Endothelial cell of umbilical vein (primary cell): ENCODE measurements around the gene RER1. TPM values are rescaled to one million over a fixed set of nuclear protein-coding genes. Genes with fewer than 3 reads are reported as not detected.

Source experiments
- BruUV-seq: library from RNA; stranded (reverse); fragments of 400-500 nt; replicated peaks from 2 replicates; lab custom pipeline; 2021; lab: Mats Ljungman, UMichigan
- CTCF ChIA-PET: fragments of 300-600, 350-600 bp; sonication (Branson Sonifier 250); formaldehyde crosslinking; loops from one replicate; lab custom pipeline; 2021; ENCODE audit warnings: antibody characterized with exemption, inconsistent platforms; lab: Charles Lee
- POLR2A ChIA-PET: fragments of 300-600, 350-600 bp; sonication (Branson Sonifier 250); formaldehyde crosslinking; loops from one replicate; lab custom pipeline; 2021; ENCODE audit warnings: antibody characterized with exemption, inconsistent platforms; lab: Charles Lee
- DNase-seq: peaks from one replicate; pipeline ENCODE4 v3.0.0-alpha.2; 2011; ENCODE audit warnings: low read depth, low spot score
- FAIRE-seq: peaks from 2 replicates; lab custom pipeline; 2011; peaks lifted over from hg19 to GRCh38; lab: Jason Lieb, UNC
- H2AFZ ChIP-seq: 2 replicates; pipeline ENCODE4 v1.6.0; 2012; ENCODE audit warnings: low read depth, low read length, control low read depth, inconsistent platforms
- H3K27ac ChIP-seq: 2 replicates; pipeline ENCODE4 v1.5.1; 2011; ENCODE audit warnings: low read depth, mild to moderate bottlenecking, control low read depth, low read length, moderate library complexity; ENCODE audit not compliant: insufficient read depth
- H3K27me3 ChIP-seq, 2 experiments: 2 replicates each; pipeline versions ENCODE4 v1.6.0 to v1.6.1; 2011; ENCODE audit warnings: low read length in 2 of 2, mixed read lengths in 1 of 2; ENCODE audit not compliant: control insufficient read depth in 2 of 2, insufficient read depth in 2 of 2
- H3K36me3 ChIP-seq, 2 experiments: 2 replicates in 1 of 2; 3 replicates in 1 of 2; pipeline ENCODE4 v1.5.1; 2011; ENCODE audit warnings: low read length in 2 of 2, mild to moderate bottlenecking in 1 of 2, moderate library complexity in 1 of 2; ENCODE audit not compliant: control insufficient read depth in 2 of 2, insufficient read depth in 2 of 2; ENCODE audit errors: extremely low read depth in 1 of 2
- H3K4me1 ChIP-seq: 3 replicates; pipeline ENCODE4 v1.5.1; 2011; ENCODE audit warnings: mild to moderate bottlenecking, low read length; ENCODE audit not compliant: control insufficient read depth, insufficient read depth; ENCODE audit errors: extremely low read depth
- H3K4me2 ChIP-seq: 2 replicates; pipeline ENCODE4 v1.6.1; 2011; ENCODE audit warnings: low read length, control low read depth, mixed read lengths; ENCODE audit not compliant: insufficient read depth
- H3K4me3 ChIP-seq, 3 experiments: fragments of 200-600 bp in 1 of 3; sonication (generic), shearing (Covaris generic) in 1 of 3; replicated peaks in 1 of 3; 2 replicates each; pipeline ENCODE4 v1.5.1; 2011 to 2016; ENCODE audit warnings: control low read depth in 3 of 3, low read length in 3 of 3, mild to moderate bottlenecking in 2 of 3, inconsistent platforms in 1 of 3, low read depth in 1 of 3, moderate library complexity in 1 of 3; ENCODE audit not compliant: insufficient read depth in 1 of 3
- H3K79me2 ChIP-seq: 2 replicates; pipeline ENCODE4 v1.6.0; 2012; ENCODE audit warnings: low read length, inconsistent platforms; ENCODE audit not compliant: control insufficient read depth, insufficient read depth
- H3K9ac ChIP-seq: replicated peaks from 2 replicates; pipeline ENCODE3; 2011; ENCODE audit warnings: low read length, control low read depth; ENCODE audit not compliant: insufficient read depth; ENCODE audit errors: extremely low read depth
- H3K9me1 ChIP-seq: replicated peaks from 3 replicates; pipeline ENCODE4 v1.6.0; 2011; ENCODE audit warnings: mild to moderate bottlenecking, low read length; ENCODE audit not compliant: control insufficient read depth, insufficient read depth; ENCODE audit errors: extremely low read depth
- H3K9me3 ChIP-seq: replicated peaks from 2 replicates; pipeline ENCODE4 v1.5.1; 2012; ENCODE audit warnings: low read length, inconsistent platforms; ENCODE audit not compliant: control insufficient read depth, insufficient read depth
- H4K20me1 ChIP-seq: replicated peaks from 2 replicates; pipeline ENCODE3; 2011; ENCODE audit warnings: mild to moderate bottlenecking, low read length; ENCODE audit not compliant: control insufficient read depth, insufficient read depth; ENCODE audit errors: extremely low read depth
- CTCF ChIP-seq, 2 donors: IDR thresholded peaks; 1 replicate in 1 of 2; 2 replicates in 1 of 2; pipeline ENCODE4 v1.5.1; 2011; ENCODE audit warnings: low read length in 2 of 2, mild to moderate bottlenecking in 2 of 2, moderate library complexity in 2 of 2, control low read depth in 1 of 2, inconsistent platforms in 1 of 2, low read depth in 1 of 2; ENCODE audit not compliant: insufficient read depth in 1 of 2; ENCODE audit errors: extremely low read depth in 1 of 2
- EZH2 ChIP-seq: IDR thresholded peaks from 2 replicates; pipeline ENCODE4 v1.6.1; 2012; ENCODE audit warnings: borderline replicate concordance, low read depth, mild to moderate bottlenecking, moderate library complexity, low read length, inconsistent platforms; ENCODE audit not compliant: severe bottlenecking
- FOS ChIP-seq: IDR thresholded peaks from 2 replicates; pipeline ENCODE4 v1.6.1; 2011; ENCODE audit warnings: mild to moderate bottlenecking, low read length, moderate library complexity, borderline replicate concordance; ENCODE audit not compliant: insufficient read depth
- GATA2 ChIP-seq: IDR thresholded peaks from 2 replicates; pipeline ENCODE4 v1.7.0; 2011; ENCODE audit warnings: low read depth, mild to moderate bottlenecking, moderate library complexity, mixed read lengths, low read length; ENCODE audit not compliant: insufficient read length, insufficient read depth
- JUN ChIP-seq: IDR thresholded peaks from 2 replicates; pipeline ENCODE4 v1.6.1; 2011; ENCODE audit warnings: borderline replicate concordance, low read depth; ENCODE audit not compliant: insufficient read length, insufficient read depth
- MAX ChIP-seq: IDR thresholded peaks from 2 replicates; pipeline ENCODE4 v1.6.1; 2011; ENCODE audit not compliant: insufficient read depth, insufficient read length
- MYC ChIP-seq: IDR thresholded peaks from one replicate; pipeline ENCODE4 v1.6.1; 2011; ENCODE audit warnings: mild to moderate bottlenecking, low read depth, low read length
- POLR2A ChIP-seq: IDR thresholded peaks from 2 replicates; pipeline ENCODE4 v1.6.1; 2012; ENCODE audit warnings: low read depth, mild to moderate bottlenecking, control low read depth, low read length
- POLR2AphosphoS5 ChIP-seq: IDR thresholded peaks from 2 replicates; pipeline ENCODE4 v1.6.1; 2012; ENCODE audit warnings: low read depth, mild to moderate bottlenecking, control low read depth, low read length, moderate library complexity; ENCODE audit not compliant: insufficient read depth
- dilution Hi-C: fragments of 300-500 bp; cut with MboI; formaldehyde crosslinking; loops from one replicate; pipeline ENCODE4 v1.15.0; 2019; ENCODE audit warnings: low sequenced_read_pairs; ENCODE audit not compliant: extremely low pct_ligation_motif_present
- intact Hi-C: fragments of 100-400 bp; cut with micrococcal nuclease; formaldehyde crosslinking; loops from one replicate; pipeline ENCODE4 v1.10.0; 2022
- polyA plus RNA-seq, 4 experiments: library from polyadenylated mRNA; depleted of rRNA in 3 of 4; stranded (reverse) in 3 of 4; unstranded in 1 of 4; fragments of >200 nt; gene quantifications; 2 replicates each; pipeline versions ENCODE4 v1.2.1 to v1.2.3, GENCODE V29; 2011 to 2012; ENCODE audit warnings: missing spikeins in 1 of 4
- total RNA-seq: library from RNA; stranded (reverse); gene quantifications from 2 replicates; pipeline ENCODE4 v1.2.3, GENCODE V29; 2021

Gene RER1
- total and polyA plus RNA-seq, 2 donors (not counting 3 experiments of a cell fraction or from before 2014, with no cell fraction given): 179 to 292 TPM

GRCh38 chr1:2429780-2430591 is 38.3 kb downstream of the RER1 start:
- Histone ChIP-seq H3K79me2 (no peaks in the 10 kb centered on the region), H3K9me1 (no peaks in the 10 kb centered on the region), H3K4me3 (no peak overlapping the region), H2AFZ (no peak overlapping the region), H3K4me2 (no peak overlapping the region), H4K20me1 (no peaks in the 10 kb centered on the region), H3K9ac (no peak overlapping the region), H3K4me1 (no peaks in the 10 kb centered on the region), H3K27ac (no peak overlapping the region), H3K9me3 (no peaks in the 10 kb centered on the region), H3K36me3 (no peaks in the 10 kb centered on the region), H3K27me3 (no peaks in the 10 kb centered on the region)
- ChIA-PET POLR2A (no interaction called here), CTCF (no interaction called here)
- DNase-seq (no peak), FAIRE-seq (no peak)
- BruUV-seq: no TSS peak
- dilution Hi-C loops: no loop called here
- TF ChIP-seq CTCF (IDR thresholded peaks at IDR 0.05; ENCODE audit: extremely low read depth in 1 of 2, insufficient read depth in 1 of 2, low read depth in 1 of 2, low read length in 2 of 2) (peak; percentile 18 to 24), POLR2A (no peak), MAX (no peak), POLR2AphosphoS5 (no peak)
- intact Hi-C loops: no loop called here

- TF ChIP-seq EZH2: no peak
- no peak for TF ChIP-seq JUN
- TF ChIP-seq GATA2: no peak
- no peak for TF ChIP-seq POLR2AphosphoS5
- TF ChIP-seq CTCF (IDR thresholded peaks at IDR 0.05; ENCODE audit: extremely low read depth in 1 of 2, insufficient read depth in 1 of 2, low read depth in 1 of 2, low read length in 2 of 2): no peak
- no peak for TF ChIP-seq MAX
- TF ChIP-seq FOS: no peak
- no peak for TF ChIP-seq MYC
- no peak for TF ChIP-seq POLR2A
- Histone ChIP-seq H3K4me1 (no peaks in the 10 kb centered on the region), H3K36me3 (no peaks in the 10 kb centered on the region), H3K4me3 (no peak overlapping the region), H3K27ac (no peak overlapping the region), H3K9ac (no peak overlapping the region), H3K9me1 (no peaks in the 10 kb centered on the region), H2AFZ (no peak overlapping the region), H3K79me2 (no peaks in the 10 kb centered on the region), H3K27me3 (no peaks in the 10 kb centered on the region), H4K20me1 (no peaks in the 10 kb centered on the region), H3K4me2 (no peak overlapping the region), H3K9me3 (no peaks in the 10 kb centered on the region)
- POLR2A ChIA-PET: no interaction called here
- FAIRE-seq (no peak), DNase-seq (no peak)
- CTCF ChIA-PET: interaction anchor here (2.0 kb wide), 1 partner anchor 117 kb away, joined by 4 read pairs; no protein-coding TSS in a partner anchor
- intact Hi-C loops: no loop called here
- dilution Hi-C loops: no loop called here
- no TSS peak for BruUV-seq
Observed at GRCh38 chr1:2430592-2430973, 38.9 kb downstream of the RER1 start.
